ENCODE results near the gene ZFR2.

ZFR2 gene

GRCh38 chr19:3860499-3860898 is 8.3 kb downstream of the ZFR2 start:
- no peak for TF ChIP-seq GATA1 (IDR thresholded peaks at IDR 0.05; ENCODE audit: low read depth, low read length)
- TF ChIP-seq POLR2A (IDR thresholded peaks at IDR 0.05; ENCODE audit: low read length) = no peak

GRCh38 chr19:3857449-3858003 is 11.3 kb downstream of the ZFR2 start:
- TF ChIP-seq POLR2A (IDR thresholded peaks at IDR 0.05; ENCODE audit: low read length) (no peak), GATA1 (IDR thresholded peaks at IDR 0.05; ENCODE audit: low read depth, low read length) (no peak)
- DNase-seq = no peak

More at GRCh38 chr19:3860499-3860898, 8.3 kb downstream of the ZFR2 start:
- DNase-seq = no peak

- no peak for DNase-seq
- TF ChIP-seq GATA1 (IDR thresholded peaks at IDR 0.05; ENCODE audit: low read depth, low read length) (no peak), POLR2A (IDR thresholded peaks at IDR 0.05; ENCODE audit: low read length) (no peak)
These were observed 13.5 kb downstream of the ZFR2 start for GRCh38 chr19:3855320-3855719.

GRCh38 chr19:3852614-3853254 is 16.1 kb downstream of the ZFR2 start:
- DNase-seq = peak in 1 of 2 experiments; percentile 15
- TF ChIP-seq GATA1 (IDR thresholded peaks at IDR 0.05; ENCODE audit: low read depth, low read length) (no peak), POLR2A (IDR thresholded peaks at IDR 0.05; ENCODE audit: low read length) (no peak)

- no peak for TF ChIP-seq POLR2A (IDR thresholded peaks at IDR 0.05; ENCODE audit: low read length)
- no peak for TF ChIP-seq GATA1 (IDR thresholded peaks at IDR 0.05; ENCODE audit: low read depth, low read length)
- no peak for DNase-seq
These were observed 16.7 kb downstream of the ZFR2 start for GRCh38 chr19:3852177-3852511.

- no peak for DNase-seq
- TF ChIP-seq GATA1 (IDR thresholded peaks at IDR 0.05; ENCODE audit: low read depth, low read length) (no peak), POLR2A (IDR thresholded peaks at IDR 0.05; ENCODE audit: low read length) (no peak)
These were observed 17.3 kb downstream of the ZFR2 start for GRCh38 chr19:3851254-3852176.

GRCh38 chr19:3850320-3850972 is 18.4 kb downstream of the ZFR2 start:
- no peak for DNase-seq
- TF ChIP-seq GATA1 (IDR thresholded peaks at IDR 0.05; ENCODE audit: low read depth, low read length) (no peak), POLR2A (IDR thresholded peaks at IDR 0.05; ENCODE audit: low read length) (no peak)

GRCh38 chr19:3849787-3850186 is 19.1 kb downstream of the ZFR2 start:
- TF ChIP-seq GATA1 (IDR thresholded peaks at IDR 0.05; ENCODE audit: low read depth, low read length) = no peak
- no peak for TF ChIP-seq POLR2A (IDR thresholded peaks at IDR 0.05; ENCODE audit: low read length)
- no peak for DNase-seq

GRCh38 chr19:3849092-3849491 is 19.7 kb downstream of the ZFR2 start:
- TF ChIP-seq POLR2A (IDR thresholded peaks at IDR 0.05; ENCODE audit: low read length) = no peak
- TF ChIP-seq GATA1 (IDR thresholded peaks at IDR 0.05; ENCODE audit: low read depth, low read length) = no peak
- no peak for DNase-seq

- no peak for TF ChIP-seq GATA1 (IDR thresholded peaks at IDR 0.05; ENCODE audit: low read depth, low read length)
- TF ChIP-seq POLR2A (IDR thresholded peaks at IDR 0.05; ENCODE audit: low read length) = no peak
- DNase-seq = no peak
These were observed 24.2 kb downstream of the ZFR2 start for GRCh38 chr19:3844596-3844995.

GRCh38 chr19:3842948-3843347 is 25.9 kb downstream of the ZFR2 start:
- DNase-seq = no peak

GRCh38 chr19:3840804-3841203 is 28.0 kb downstream of the ZFR2 start:
- TF ChIP-seq POLR2A (IDR thresholded peaks at IDR 0.05; ENCODE audit: low read length) = no peak
- no peak for TF ChIP-seq GATA1 (IDR thresholded peaks at IDR 0.05; ENCODE audit: low read depth, low read length)
- DNase-seq = no peak

More at GRCh38 chr19:3842948-3843347, 25.9 kb downstream of the ZFR2 start:
- no peak for TF ChIP-seq POLR2A (IDR thresholded peaks at IDR 0.05; ENCODE audit: low read length)
- TF ChIP-seq GATA1 (IDR thresholded peaks at IDR 0.05; ENCODE audit: low read depth, low read length) = no peak

GRCh38 chr19:3839941-3840340 is 28.9 kb downstream of the ZFR2 start:
- no peak for TF ChIP-seq POLR2A (IDR thresholded peaks at IDR 0.05; ENCODE audit: low read length)
- no peak for TF ChIP-seq GATA1 (IDR thresholded peaks at IDR 0.05; ENCODE audit: low read depth, low read length)
- DNase-seq = no peak

GRCh38 chr19:3838661-3839060 is 30.2 kb downstream of the ZFR2 start:
- no peak for DNase-seq
- TF ChIP-seq GATA1 (IDR thresholded peaks at IDR 0.05; ENCODE audit: low read depth, low read length) (no peak), POLR2A (IDR thresholded peaks at IDR 0.05; ENCODE audit: low read length) (no peak)

Data from erythroblast (primary cell).